ENCODE data around the gene TPP1.

TPP1 gene

GRCh38 chr11:6638429-6638828, 19.2 kb upstream of the TPP1 start:
- TF ChIP-seq GATA2 (IDR thresholded peaks at IDR 0.05; ENCODE audit: low read depth, low read length): no peak
- no peak for TF ChIP-seq GATA3 (IDR thresholded peaks at IDR 0.05; ENCODE audit: low read depth, low read length)

DNA sequence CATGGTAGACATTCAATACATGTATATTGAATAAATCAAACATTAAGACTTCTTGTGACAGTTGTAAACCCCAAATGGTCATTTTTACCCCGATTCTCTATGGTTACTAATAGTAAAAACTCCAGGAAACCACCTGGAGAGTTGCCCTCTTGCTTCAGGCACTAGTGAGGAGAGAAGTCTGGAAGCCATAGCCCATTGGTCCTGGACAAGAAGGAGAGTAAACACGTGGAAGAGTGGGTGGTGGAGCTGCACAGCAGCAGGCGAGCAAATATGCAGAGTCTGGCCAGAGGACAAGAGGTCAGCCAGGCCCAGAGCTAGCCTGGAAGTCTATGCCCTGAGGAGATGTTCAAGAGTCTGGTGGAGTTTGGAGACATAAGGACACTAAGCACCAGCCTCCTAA, 18.6 kb upstream of the TPP1 start:
- TF ChIP-seq GATA3 (IDR thresholded peaks at IDR 0.05; ENCODE audit: low read depth, low read length): no peak
- no peak for TF ChIP-seq GATA2 (IDR thresholded peaks at IDR 0.05; ENCODE audit: low read depth, low read length)

GRCh38 chr11:6636480-6636879, 17.3 kb upstream of the TPP1 start:
- TF ChIP-seq GATA2 (IDR thresholded peaks at IDR 0.05; ENCODE audit: low read depth, low read length) (no peak), GATA3 (IDR thresholded peaks at IDR 0.05; ENCODE audit: low read depth, low read length) (no peak)

GRCh38 chr11:6635082-6635932, 16.1 kb upstream of the TPP1 start:
- no peak for TF ChIP-seq GATA3 (IDR thresholded peaks at IDR 0.05; ENCODE audit: low read depth, low read length)

- TF ChIP-seq GATA2 (IDR thresholded peaks at IDR 0.05; ENCODE audit: low read depth, low read length) (no peak), GATA3 (IDR thresholded peaks at IDR 0.05; ENCODE audit: low read depth, low read length) (no peak)
These were observed 15.3 kb upstream of the TPP1 start for GRCh38 chr11:6634534-6634933.

DNA sequence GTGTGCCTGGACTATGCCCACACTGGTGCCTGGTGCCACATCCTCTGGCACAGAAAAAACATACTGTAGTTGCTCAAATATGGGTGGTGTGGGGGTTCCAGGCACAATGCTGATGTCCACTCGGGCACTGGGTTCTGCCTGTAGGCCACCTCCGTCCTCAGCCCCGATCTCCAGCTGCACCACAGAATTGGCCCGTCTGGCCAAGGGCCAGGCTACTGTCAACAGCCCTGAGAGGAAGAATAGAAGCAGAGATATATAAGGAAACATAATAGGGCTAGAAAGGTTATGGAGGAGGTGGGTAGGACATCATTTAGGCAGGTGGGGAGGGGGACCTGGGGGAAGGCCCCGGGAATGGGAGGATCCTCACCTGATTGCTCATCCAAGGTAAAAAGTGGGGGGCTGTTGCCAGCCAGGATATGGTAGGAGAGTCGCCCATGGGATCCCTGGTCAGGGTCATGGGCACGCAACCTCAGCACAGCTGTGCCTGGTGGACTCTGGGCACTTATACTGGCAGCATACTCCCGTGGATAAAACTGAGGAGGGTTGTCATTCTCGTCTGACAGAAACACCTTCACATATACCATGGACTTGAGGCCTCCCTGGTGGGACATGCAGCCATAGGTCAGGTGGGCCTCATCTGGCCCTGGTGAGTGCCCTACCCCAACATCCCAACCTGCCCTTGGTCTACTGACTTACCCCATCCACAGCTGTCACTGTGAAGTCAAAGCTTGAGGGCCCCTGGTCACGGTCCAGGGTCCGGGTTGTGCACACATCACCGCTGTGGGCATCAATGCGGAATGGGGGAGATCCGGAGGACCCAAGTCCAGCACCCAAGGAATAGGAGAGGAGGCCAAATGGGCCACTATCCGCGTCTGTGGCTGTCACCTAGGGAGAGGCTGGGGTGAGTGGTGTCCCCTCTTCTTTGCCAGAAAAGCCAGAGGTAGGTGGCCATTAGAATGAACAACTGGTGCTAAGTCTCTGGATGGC, 14.5 kb upstream of the TPP1 start:
- TF ChIP-seq GATA3 (IDR thresholded peaks at IDR 0.05; ENCODE audit: low read depth, low read length): no peak
- TF ChIP-seq GATA2 (IDR thresholded peaks at IDR 0.05; ENCODE audit: low read depth, low read length): no peak

DNA sequence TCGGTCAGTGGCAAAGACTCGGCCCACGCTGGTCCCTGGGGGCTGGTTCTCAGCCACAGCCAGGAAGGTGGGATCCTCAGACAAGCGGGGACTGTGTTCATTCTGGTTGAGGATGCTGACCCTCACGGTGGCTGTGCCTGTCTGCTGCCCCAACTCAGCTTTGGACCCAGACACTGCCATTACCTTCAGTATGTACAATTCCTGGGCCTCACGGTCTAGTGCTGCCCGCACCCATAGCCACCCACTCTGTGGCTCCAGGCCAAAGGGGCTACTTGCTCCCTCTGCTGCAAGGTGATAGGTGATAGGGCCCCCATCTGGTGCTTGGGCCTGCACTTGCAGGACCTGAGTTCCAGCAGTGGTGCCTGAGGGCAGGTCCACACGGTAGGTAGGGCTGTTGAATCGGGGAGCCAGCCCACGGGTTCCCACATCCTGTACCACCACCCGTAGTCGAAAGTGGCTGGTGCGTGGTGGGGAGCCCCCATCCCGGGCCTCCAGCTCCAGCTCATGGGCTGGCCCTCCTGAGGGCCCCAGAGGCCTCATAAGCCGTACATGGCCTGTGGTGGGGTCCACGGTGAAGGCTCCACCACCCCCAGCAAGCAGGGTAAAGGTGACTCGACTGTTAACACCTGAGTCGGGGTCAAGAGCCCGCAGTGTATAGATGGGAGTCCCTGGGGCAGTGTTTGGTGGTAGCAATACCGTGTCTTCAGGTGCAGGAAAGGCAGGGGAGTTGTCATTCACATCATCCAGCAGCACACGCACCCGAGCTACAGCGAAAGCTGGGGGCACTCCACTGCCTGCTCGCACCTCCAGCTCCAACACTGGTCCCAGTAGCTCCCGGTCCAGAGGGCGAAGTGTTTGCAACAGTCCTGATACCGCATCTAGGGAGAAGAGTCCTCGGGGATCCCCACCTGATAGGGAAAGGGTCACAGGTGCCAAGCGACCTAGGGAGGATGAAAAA, 13.2 kb upstream of the TPP1 start:
- TF ChIP-seq GATA2 (IDR thresholded peaks at IDR 0.05; ENCODE audit: low read depth, low read length) (no peak), GATA3 (IDR thresholded peaks at IDR 0.05; ENCODE audit: low read depth, low read length) (no peak)

DNA sequence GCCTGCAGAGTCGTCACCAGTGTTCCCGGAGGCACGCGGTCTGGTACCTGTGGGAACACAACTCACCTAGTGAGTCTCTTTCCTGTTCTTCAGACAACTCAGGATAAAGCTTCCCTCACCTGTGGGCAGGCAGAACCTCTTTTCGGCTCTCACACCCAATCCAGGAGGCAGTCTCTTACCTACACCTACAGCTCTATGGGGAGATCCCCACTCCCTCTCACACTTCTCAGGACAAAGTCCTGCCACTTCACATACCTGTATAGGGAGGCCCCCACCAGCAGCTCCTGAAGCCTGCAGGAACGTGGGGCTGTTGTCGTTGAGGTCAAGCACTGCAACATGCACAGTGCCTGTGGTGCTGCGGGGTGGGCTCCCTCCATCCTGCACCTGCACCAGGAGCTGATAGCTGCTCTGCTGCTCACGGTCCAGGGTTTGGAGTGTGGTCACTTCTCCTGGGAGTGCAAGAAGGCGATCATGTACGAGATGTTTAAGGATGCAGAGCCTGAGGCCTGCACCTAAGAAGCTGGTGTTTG, 12.2 kb upstream of the TPP1 start:
- TF ChIP-seq GATA2 (IDR thresholded peaks at IDR 0.05; ENCODE audit: low read depth, low read length) (no peak), GATA3 (IDR thresholded peaks at IDR 0.05; ENCODE audit: low read depth, low read length) (no peak)

- TF ChIP-seq GATA2 (IDR thresholded peaks at IDR 0.05; ENCODE audit: low read depth, low read length) (no peak), GATA3 (IDR thresholded peaks at IDR 0.05; ENCODE audit: low read depth, low read length) (no peak)
These were observed 11.5 kb upstream of the TPP1 start for GRCh38 chr11:6630632-6631291.

DNA sequence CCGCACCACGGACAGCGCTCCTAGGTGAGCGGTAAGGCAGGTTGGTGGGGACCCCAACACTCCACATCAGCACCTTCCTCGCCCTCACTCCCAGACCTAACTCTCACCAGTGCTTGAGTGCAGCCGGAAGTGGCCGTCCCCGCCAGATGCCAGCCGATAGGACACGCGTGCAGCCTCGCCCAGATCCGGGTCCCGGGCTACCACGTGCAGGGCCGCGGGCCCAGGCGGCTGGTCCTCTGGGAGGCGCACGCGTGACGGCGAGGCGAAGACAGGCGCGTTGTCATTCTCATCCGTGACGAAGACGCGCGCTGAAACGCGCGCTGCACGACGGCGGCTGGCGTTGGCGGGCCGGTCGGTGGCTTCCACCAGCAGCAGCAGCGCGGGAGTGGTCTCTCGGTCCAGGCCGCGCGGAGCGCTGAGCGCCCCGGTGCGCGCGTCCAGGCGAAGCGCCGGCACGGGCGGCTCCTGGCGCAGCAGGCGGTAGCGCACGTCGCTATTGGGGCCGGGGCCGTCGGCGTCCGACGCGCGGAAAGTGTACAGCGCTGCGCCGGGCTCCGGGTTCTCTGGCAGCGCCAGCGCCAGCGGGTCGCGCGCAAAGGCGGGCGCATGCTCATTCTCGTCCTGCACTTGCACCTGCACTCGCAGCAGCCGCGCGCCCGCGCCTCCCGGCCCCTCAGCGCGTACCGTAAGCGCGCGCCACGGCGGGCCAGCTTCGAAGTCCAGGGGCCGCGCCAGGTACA, 10.8 kb upstream of the TPP1 start:
- no peak for TF ChIP-seq GATA3 (IDR thresholded peaks at IDR 0.05; ENCODE audit: low read depth, low read length)
- no peak for TF ChIP-seq GATA2 (IDR thresholded peaks at IDR 0.05; ENCODE audit: low read depth, low read length)

GRCh38 chr11:6629573-6629891, 10.3 kb upstream of the TPP1 start:
- no peak for TF ChIP-seq GATA2 (IDR thresholded peaks at IDR 0.05; ENCODE audit: low read depth, low read length)
- TF ChIP-seq GATA3 (IDR thresholded peaks at IDR 0.05; ENCODE audit: low read depth, low read length): no peak

DNA sequence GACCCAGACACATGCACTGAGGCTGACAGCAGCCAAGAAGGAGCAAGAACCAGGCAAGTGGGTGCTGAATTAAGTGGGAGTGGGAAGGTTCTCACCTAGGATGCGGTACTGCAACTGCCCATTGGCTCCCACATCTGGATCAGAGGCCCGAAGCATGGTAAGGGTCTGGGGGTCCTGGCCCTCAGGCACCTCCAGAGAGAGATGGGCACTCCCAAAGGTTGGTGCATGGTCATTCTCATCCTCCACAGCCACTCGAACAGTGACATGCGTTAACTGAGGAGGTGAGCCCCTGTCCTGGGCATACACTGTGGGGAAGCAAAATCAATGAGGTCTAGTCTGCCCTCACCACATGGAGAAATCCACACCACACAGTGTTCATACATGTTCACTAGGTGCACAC, 9.3 kb upstream of the TPP1 start:
- TF ChIP-seq GATA2 (IDR thresholded peaks at IDR 0.05; ENCODE audit: low read depth, low read length): no peak
- TF ChIP-seq GATA3 (IDR thresholded peaks at IDR 0.05; ENCODE audit: low read depth, low read length): no peak

Data from SH-SY5Y (cell line).